Stimulated activated CD4-positive, alpha-beta T cell treated with anti-CD3 and anti-CD28 coated beads, Interleukin-1b, Interleukin-23, amount 100 ng/mL, for 4 hours (primary cell): ENCODE results near the gene OBP2A.

Experiments used
- DNase-seq, 2 donors: peaks; one replicate each; pipeline ENCODE4 v3.0.0-alpha.2; 2020; ENCODE audit warnings: low read depth in 2 of 2

Gene OBP2A

GRCh38 chr9:135552021-135552697 lies 6.2 kb downstream of the OBP2A start:
- DNase-seq: no peak

- no peak for DNase-seq
Measured at GRCh38 chr9:135552698-135553171, 6.8 kb downstream of the OBP2A start.

DNA sequence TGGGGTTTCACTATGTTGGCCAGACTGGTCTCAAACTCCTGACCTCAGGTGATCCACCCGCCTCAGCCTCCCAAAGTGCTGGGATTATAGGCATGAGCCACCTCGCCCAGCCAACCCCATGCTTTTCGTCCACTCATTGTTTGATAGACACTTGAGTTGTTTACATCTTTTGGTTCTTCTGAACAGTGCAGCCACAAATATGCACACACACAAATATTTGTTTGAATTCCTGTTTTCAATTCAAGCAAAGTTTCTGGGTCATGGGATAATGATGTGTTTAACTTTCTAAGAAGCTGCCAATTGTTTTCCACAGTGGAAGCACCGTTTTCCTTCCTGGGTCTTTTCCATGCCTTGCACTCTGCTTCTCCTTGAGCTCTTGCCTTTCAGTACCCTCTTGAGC lies 8.8 kb downstream of the OBP2A start:
- DNase-seq: no peak

DNA sequence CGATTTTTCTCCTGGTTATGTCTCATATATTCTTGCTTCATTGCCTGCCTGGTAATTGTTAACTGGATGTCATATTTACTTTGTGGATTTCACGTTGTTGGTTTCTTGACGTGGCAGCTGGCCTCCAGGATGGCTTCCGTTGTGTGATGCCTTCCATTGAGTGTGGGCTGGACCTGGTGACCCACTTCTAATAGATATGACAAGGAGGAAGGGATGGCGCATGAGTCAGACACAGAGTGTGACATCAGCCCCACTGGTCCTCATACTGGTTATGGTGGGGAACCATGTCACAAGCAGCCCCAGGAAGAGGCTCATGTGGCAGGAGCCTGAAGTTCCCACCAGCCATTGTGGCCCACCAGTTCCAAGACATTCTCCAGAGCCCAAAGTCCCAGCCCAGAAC lies 9.3 kb downstream of the OBP2A start:
- DNase-seq: no peak

DNA sequence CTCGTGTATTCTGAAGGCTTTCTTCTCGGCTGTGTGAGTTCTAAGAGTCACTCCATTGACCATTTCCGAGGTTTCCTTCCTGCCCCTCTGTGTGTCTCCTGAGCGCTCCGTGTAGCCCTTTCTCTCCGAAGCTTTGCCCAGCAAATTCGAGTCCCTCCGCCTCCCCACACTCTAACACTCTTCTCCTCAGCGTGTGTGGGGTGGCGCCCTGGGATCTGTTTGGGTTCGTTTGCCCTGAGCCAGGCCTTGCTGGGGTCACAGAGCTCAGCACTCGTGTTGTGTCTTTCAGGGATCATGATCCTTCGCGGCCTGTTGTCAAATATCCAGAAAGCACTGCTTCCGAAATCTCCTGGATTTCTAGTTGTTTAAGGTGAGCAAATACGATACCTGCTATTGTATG lies 10.0 kb downstream of the OBP2A start:
- DNase-seq: no peak

GRCh38 chr9:135559606-135560005 lies 13.7 kb downstream of the OBP2A start:
- no peak for DNase-seq

- no peak for DNase-seq
Measured at GRCh38 chr9:135561391-135562234, 15.7 kb downstream of the OBP2A start, which contains the start of gene PAEP. TSS of gene PAEP (plus strand) at chr9:135561756.

DNA sequence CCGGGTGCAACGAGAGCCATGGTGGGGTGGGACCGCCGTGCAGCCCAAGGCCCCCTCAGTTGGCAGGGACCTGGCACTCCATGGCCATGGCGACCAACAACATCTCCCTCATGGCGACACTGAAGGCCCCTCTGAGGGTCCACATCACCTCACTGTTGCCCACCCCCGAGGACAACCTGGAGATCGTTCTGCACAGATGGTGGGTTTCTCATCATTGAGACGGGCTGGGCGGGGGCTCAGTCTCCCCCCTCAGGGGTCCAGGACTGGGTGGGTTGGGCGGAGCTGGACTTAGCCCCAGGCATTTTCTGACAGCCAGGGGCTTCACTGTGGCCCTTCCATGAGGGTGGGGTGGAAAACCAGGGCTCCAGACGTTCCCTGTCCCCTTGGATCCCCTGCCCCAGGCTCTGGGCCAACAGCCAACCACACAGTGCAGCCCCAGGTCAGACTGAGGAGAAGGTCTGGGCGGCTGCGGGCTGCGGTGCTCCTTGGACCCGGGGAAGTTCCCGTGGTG lies 16.4 kb downstream of the OBP2A start:
- no peak for DNase-seq

GRCh38 chr9:135563039-135563476 lies 17.1 kb downstream of the OBP2A start:
- DNase-seq: no peak

GRCh38 chr9:135563858-135564257 lies 17.9 kb downstream of the OBP2A start:
- DNase-seq: no peak

GRCh38 chr9:135565141-135565628 lies 19.3 kb downstream of the OBP2A start:
- no peak for DNase-seq

DNA sequence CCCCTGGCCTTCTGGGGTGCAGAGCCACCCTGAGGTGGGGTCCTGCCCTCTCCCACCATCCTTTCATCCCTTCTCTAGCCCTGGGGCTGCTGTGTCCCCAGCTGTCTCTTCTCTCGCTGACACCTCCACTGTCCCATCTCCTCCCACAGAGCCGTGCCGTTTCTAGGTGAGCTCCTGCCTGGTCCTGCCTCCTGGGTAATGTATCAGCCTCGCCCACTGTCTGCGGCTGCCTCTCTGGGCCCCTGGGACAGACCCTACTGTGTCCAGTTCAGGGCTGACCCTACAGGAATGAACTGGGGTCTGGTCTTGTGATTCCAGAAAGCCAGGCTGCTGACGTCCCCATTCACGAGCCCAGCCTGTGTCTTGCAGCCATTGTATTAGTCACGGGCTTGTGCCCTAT lies 19.7 kb downstream of the OBP2A start:
- DNase-seq: no peak

DNA sequence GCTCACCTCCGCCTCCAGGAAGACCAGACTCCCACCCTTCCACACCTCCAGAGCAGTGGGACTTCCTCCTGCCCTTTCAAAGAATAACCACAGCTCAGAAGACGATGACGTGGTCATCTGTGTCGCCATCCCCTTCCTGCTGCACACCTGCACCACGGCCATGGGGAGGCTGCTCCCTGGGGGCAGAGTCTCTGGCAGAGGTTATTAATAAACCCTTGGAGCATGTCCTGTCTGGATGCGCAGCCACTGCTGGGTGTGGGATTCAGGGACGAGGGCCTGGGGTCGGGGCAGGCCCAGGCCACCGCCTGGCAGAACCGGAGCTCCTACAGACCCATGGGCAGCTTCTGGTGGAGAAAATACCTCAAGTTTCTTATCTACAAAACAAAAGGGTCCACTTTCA lies 20.6 kb downstream of the OBP2A start:
- no peak for DNase-seq

DNA sequence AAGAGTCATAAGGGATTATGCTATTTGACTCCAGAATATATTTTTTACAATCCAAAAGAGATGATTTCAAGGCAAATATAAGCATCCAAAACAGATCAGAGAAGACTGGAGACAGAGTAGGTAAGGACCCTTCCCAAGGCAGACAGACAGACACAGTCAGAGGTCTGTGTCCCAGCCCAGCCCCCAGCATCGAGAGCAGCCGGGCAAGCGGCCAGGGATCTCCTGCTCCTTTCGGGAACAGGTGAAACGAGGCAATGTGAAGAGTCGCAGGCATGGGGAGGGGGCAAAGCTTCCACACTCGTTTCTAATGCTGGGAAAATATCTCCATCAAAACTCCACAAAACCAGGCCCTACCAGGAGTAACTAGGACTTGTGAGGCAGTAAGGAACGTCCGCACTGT lies 21.4 kb downstream of the OBP2A start:
- no peak for DNase-seq

DNA sequence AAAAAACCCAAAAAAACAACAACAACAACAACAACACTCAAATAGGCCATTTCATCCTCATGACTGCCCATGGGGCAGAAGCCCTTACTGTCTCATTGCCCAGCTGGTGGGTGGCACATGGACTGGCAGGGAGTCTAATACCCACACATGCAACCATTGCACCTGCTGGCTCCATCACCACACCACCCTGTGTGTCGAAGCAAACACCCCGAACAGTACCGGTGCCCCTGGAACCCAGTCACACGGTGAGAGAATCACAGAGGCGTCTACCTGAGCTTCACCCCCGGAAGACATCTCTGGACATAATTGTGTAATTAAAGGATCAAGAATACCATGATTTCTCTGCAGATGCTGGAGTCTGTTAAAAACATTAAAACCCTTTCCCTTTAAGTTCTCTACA lies 22.1 kb downstream of the OBP2A start:
- no peak for DNase-seq

DNA sequence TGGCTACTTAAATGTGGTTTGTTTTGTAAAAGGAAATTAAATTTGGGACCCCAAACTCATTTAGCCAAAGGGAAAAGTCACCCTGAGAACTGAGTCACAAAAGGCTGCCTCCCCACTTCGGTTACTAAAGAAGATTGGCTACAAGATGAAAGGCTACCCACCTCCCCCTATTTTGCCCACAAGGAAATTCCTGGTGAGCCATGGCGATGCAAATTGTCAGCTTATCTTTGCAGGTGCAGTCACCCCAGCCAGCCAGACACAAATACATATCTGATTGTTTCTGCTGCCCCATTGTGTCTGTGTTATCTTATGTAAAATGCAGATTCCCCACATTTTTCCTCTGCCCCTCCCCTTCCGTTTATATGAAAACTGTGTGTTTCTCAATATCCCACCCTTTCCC lies 24.5 kb downstream of the OBP2A start:
- no peak for DNase-seq

DNA sequence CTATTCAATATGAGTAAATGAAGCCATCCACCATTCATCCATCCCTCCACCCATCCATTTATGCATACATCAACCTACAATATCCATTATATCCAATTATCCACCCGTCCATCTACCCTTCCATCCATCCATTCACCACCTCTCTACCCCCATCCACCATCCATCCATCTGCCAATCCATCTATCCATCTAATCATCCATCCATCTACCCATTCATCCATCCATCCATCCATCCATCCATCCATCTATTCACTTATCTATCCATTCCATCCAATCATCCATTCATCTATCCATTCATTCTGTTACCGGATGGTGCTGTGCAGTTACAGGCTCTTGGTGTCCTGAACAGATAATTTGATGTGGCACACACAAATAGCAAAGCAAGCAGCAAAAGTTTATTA lies 26.3 kb downstream of the OBP2A start:
- DNase-seq: no peak

DNA sequence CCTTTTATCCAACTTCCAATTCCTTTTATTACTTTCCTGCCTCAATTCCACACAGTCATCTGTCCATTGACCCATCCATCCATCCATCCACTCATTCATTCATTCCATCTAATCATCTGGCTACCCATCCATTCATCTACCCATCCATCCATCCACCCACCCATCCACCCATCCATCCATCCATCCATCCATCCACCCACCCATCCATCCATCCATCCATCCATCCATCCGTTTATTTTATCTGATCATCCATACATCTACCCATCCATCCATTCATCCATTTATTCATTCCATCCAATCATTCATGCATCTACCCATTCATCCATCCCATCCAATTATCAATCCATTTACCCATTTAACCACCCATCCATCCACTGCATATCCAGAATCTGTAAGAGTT lies 27.2 kb downstream of the OBP2A start:
- no peak for DNase-seq

DNA sequence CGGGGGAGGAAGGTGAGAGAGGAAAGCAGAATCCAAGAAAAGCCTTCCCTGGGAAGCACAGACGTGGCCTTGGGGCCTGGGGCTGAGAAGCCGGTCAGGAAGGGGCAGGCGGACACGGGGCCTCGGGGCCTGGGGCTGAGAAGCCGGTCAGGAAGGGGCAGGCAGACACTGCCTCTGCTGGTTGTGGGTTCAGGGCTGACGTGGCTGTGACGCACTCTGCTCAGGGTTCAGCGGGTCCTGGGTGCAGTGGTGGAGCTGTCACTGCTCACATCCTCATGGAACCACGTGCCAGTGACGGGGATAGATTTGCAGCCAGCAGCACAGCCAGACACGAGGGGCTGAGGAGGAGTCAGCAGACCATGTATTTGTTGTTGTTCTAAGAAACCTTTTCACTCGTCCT lies 28.4 kb downstream of the OBP2A start:
- no peak for DNase-seq

GRCh38 chr9:135574943-135575342 lies 29.0 kb downstream of the OBP2A start:
- no peak for DNase-seq

DNA sequence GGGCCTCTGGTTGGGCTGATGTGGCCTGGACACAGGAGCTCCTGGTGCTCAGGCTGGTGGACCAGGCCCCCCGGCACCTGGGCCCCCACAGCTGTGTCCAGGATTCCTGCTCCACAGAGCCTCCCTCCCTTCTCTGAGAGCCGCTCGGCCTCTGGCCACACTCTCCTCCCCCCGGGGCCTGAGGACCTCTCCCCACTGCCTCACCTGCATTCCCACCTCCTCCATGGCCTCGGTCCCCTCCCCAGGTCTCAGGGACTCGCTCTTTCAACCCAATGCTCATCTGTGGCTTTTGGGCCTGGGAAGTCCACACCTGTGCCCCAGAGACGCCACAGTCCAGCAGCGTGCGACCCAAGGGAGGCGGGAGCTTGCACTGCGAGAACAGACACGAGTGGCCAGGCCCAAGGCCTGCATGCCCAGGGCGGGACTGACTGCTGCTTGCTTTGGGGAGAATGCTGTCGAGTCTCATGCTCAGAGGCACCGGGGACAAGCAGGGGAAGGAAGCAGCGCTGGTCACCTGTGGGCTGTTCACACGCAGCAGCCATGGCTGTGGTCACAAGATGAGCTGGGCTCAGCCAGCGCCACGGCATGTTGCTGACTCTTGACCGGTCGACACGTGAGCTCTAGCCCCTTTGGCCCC lies 30.2 kb downstream of the OBP2A start:
- DNase-seq: no peak

DNA sequence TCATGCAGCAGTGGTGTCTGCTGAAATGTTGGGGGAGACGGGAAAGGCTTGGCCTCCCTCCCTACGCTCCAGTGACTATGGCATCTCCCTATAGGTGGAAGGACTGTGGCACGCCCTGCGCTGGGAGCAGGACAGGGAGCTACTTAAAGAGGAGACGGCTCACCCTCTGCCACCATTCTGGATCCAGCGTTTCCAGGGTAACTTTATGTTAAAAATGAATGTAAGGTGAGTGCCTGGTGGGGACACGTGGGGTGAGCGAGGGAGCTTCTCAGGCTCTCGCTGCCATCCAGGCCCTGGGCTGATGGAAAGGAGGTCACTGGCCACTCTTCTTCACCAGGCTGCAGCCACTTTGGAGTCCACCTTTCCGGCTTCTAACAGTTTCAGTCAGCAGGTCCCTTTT lies 31.3 kb downstream of the OBP2A start:
- DNase-seq: no peak
